ENCODE results near the gene DNLZ.
A peak's percentile ranks its signal among the peaks of the same experiment; 100 is the strongest.

DNA sequence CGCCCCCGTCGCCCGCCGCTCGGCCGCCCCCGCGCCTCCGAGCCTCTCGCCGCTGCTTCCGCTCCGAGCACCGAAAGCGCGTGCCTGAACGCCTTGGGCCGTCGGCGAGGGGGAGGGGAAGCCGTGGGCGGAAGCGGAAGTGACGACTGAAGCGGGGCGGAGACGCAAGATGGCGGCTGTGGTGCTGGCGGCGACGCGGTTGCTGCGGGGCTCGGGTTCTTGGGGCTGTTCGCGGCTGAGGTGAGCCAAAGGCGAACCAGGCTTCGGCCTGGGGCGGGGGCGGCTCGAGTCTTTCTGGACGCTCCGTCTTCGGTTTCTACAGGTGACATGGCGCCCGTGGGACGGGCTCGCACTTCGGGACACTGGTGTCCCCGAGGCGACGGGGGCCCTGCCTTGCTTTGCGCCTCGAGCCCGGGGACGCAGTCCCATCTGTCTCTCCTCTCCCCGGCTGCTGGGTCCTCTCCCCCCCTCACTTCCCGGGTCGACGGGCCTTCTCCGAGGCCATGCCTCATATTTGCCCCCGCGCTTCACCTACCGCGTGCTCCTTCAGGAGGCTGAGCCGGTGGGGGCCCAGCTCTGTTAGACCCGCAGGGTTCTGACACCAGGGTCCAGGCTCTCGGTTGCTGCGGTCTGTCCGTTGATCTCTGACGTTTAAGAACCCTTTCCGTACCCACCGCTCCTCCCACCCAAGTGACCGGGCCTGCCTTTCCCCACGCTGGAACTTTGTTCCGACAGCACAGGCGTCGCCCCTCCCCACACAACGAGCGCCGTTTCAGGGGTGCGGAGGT, 47.1 kb upstream of the DNLZ start, which contains the start of the genes ENTR1 and PMPCA:
- TF ChIP-seq, protein P1, sequence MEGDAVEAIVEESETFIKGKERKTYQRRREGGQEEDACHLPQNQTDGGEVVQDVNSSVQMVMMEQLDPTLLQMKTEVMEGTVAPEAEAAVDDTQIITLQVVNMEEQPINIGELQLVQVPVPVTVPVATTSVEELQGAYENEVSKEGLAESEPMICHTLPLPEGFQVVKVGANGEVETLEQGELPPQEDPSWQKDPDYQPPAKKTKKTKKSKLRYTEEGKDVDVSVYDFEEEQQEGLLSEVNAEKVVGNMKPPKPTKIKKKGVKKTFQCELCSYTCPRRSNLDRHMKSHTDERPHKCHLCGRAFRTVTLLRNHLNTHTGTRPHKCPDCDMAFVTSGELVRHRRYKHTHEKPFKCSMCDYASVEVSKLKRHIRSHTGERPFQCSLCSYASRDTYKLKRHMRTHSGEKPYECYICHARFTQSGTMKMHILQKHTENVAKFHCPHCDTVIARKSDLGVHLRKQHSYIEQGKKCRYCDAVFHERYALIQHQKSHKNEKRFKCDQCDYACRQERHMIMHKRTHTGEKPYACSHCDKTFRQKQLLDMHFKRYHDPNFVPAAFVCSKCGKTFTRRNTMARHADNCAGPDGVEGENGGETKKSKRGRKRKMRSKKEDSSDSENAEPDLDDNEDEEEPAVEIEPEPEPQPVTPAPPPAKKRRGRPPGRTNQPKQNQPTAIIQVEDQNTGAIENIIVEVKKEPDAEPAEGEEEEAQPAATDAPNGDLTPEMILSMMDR (IDR thresholded peaks at IDR 0.05) = no peak
- TF ChIP-seq POLR2A (IDR thresholded peaks at IDR 0.05) = peak; percentile 11 to 83

All from thyroid gland (tissue), 4 donors.